Measurements from ENCODE around the gene KCNJ12.

DNA sequence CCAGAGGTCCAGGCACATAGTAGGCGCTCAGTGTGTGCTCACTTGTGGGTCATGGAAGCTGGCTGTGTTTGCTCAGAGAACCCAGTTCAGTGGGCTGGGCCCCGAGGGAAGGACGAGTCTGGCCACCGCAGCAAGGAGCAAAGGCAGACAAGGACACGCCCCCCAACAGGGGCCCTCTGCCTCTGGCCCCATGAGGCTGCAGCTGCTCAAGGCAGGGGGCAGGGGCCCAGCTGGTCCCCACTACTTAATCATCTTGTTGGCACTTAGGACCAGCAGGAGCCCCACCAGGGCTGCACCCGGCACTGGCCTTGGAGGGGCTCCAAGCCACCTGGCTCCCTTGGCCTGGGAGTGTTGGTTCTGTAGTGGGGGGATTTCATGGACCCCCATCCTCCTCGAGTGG, 16.1 kb downstream of the KCNJ12 start:
- TF ChIP-seq, protein P1, sequence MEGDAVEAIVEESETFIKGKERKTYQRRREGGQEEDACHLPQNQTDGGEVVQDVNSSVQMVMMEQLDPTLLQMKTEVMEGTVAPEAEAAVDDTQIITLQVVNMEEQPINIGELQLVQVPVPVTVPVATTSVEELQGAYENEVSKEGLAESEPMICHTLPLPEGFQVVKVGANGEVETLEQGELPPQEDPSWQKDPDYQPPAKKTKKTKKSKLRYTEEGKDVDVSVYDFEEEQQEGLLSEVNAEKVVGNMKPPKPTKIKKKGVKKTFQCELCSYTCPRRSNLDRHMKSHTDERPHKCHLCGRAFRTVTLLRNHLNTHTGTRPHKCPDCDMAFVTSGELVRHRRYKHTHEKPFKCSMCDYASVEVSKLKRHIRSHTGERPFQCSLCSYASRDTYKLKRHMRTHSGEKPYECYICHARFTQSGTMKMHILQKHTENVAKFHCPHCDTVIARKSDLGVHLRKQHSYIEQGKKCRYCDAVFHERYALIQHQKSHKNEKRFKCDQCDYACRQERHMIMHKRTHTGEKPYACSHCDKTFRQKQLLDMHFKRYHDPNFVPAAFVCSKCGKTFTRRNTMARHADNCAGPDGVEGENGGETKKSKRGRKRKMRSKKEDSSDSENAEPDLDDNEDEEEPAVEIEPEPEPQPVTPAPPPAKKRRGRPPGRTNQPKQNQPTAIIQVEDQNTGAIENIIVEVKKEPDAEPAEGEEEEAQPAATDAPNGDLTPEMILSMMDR (IDR thresholded peaks at IDR 0.05) = no peak
- no peak for TF ChIP-seq ZFX (IDR thresholded peaks at IDR 0.05; ENCODE audit: borderline replicate concordance)

Data from 22Rv1 (cell line).